ENCODE results near the gene RTN4.

- TF ChIP-seq CTCF (conservative IDR thresholded peaks at IDR 0.05) (no peak), EZH2 (IDR thresholded peaks at IDR 0.05; ENCODE audit: low read depth) (no peak)
Measured at GRCh38 chr2:54939446-54940118, 110.7 kb downstream of the RTN4 start.

Data from PC-9 (cell line).